OCI-LY3 (cell line): Measurements from ENCODE around the gene ZSCAN10.

Experiments used
- EZH2phosphoT487 ChIP-seq: fragments of 200-600 bp; shearing (Covaris generic); IDR thresholded peaks from 2 replicates; pipeline ENCODE4 v1.6.1; 2018; ENCODE audit warnings: antibody characterized with exemption, mixed run types, low read depth
- TF ChIP-seq, protein P1 (sequence below): fragments of 200-600, 300-600 bp; sonication (generic); IDR thresholded peaks from 2 replicates; pipeline ENCODE4 v1.5.1; 2014; ENCODE audit warnings: antibody characterized with exemption, low read length, low read depth

DNA sequence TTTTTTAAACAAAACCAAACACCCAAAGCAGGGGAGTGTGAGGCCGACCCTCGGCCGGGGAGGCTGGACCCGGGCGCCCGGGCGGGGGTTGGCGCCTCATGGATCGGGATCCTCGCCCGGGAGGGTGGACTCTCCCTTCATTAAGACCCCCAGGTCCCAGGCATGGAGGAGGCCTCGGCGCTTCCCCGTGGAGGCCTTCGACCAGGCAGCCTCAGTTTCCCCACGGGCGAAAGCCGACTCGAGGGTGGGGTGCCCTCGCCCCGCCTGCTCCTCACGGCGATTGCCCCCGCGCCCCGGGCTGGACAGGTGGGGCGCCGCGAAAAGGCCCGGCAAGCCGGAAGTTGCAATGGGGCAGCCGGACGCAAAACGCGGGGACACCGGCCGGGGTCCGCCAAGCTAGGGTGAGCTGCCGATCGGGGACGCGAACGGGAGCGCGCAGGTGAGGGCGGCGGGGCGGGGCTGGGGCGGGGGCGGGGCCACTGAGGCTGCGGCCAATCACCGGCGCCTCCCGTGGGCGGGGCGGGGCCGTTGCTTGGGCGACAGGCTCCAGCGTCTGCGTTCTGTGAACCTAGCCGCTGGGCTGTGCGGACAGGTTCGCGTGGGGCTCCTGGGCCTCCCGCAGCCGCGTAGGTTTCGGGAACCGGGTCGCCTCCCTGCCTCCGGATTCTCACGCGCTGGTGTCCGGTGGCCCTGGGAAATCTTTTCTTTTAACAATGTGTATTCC, 7.3 kb upstream of the ZSCAN10 start:
- TF ChIP-seq EZH2phosphoT487 = no peak
- TF ChIP-seq, protein P1, sequence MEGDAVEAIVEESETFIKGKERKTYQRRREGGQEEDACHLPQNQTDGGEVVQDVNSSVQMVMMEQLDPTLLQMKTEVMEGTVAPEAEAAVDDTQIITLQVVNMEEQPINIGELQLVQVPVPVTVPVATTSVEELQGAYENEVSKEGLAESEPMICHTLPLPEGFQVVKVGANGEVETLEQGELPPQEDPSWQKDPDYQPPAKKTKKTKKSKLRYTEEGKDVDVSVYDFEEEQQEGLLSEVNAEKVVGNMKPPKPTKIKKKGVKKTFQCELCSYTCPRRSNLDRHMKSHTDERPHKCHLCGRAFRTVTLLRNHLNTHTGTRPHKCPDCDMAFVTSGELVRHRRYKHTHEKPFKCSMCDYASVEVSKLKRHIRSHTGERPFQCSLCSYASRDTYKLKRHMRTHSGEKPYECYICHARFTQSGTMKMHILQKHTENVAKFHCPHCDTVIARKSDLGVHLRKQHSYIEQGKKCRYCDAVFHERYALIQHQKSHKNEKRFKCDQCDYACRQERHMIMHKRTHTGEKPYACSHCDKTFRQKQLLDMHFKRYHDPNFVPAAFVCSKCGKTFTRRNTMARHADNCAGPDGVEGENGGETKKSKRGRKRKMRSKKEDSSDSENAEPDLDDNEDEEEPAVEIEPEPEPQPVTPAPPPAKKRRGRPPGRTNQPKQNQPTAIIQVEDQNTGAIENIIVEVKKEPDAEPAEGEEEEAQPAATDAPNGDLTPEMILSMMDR = no peak
